Measurements from ENCODE around the gene HIVEP3.

Gene HIVEP3

DNA sequence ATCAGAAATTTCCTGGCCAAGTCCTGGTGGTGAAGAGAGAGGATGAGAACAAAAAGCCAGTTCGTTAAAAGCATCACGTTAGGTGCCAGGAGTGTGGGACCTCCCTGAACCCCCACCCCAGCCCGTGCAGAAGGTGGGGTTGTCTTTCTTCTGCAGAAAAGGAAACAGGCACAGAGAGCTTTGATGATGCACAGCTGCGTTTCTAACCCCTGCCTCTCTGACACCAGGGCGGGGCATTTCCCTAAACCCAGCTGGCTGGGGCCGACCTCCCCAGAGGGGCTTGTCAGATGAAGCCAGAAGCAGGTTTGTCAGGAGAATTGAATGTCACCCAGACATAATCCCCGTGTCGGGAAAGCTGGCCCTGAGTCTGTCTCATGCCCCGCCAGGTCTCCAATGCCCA is 244.9 kb downstream of the HIVEP3 start:
- in situ Hi-C loops (cut with HindIII; ENCODE audit: low sequenced_read_pairs), result no loop called here

- in situ Hi-C loops (cut with HindIII; ENCODE audit: low sequenced_read_pairs), result no loop called here
Observed at GRCh38 chr1:41673378-41673777, 245.3 kb downstream of the HIVEP3 start.

GRCh38 chr1:41672641-41673361 is 245.9 kb downstream of the HIVEP3 start:
- in situ Hi-C loops (cut with HindIII; ENCODE audit: low sequenced_read_pairs), result no loop called here

GRCh38 chr1:41672173-41672572 is 246.5 kb downstream of the HIVEP3 start:
- in situ Hi-C loops (cut with HindIII; ENCODE audit: low sequenced_read_pairs), result no loop called here

DNA sequence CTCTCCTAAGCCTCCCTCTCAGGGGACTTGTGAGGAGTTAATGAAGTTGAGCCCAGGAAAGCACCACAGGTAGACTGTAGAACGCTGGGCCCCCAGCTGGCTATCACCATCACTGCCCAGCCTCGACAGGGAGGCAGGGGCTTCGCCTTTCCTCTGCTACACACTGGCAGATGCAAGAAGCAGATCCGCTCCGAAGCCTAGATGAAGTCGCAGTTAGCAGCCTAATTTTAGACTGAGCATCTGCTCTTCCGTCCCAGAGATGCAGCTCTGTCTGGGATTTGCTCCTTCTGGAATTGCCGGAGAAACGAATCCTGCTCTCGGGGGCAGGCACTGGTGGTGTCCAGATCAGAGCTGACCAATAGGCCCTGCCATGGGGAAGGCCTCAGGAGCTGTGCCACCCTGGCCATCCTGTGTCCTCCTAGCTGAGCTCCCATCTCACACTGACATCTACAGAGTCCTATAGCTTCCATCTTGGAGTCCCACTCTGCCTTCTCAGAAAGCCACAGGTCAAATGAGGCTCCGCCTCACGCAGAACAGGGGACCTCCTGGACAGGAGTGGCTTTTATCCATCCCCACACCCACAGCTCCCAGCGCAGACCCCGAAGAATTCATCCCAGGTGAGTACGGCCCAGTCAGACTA is 247.5 kb downstream of the HIVEP3 start:
- in situ Hi-C loops (cut with HindIII; ENCODE audit: low sequenced_read_pairs), result no loop called here

GRCh38 chr1:41670217-41670957 is 248.3 kb downstream of the HIVEP3 start:
- in situ Hi-C loops (cut with HindIII; ENCODE audit: low sequenced_read_pairs), result no loop called here

DNA sequence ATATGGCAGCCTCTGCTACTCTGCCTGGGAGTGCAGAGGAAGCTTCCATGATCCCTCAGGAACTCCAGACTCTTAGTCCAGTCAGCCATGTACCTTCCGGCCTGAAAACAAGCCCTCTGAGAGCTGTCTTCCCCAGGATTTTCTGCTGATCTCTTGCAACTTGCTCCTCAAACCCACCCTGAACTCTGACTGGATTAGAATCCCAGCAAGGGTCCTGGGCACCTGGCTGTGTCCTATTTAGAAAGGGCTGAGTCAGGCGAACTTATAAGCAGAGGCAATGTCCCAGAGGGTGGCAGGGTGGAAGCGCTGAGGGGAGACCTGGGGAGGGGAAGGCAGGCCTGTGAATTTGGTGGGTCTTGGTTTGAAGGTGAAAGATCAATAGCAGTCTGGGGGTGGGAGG is 249.8 kb downstream of the HIVEP3 start:
- in situ Hi-C loops (cut with HindIII; ENCODE audit: low sequenced_read_pairs), result no loop called here

- in situ Hi-C loops (cut with HindIII; ENCODE audit: low sequenced_read_pairs), result no loop called here
Observed at GRCh38 chr1:41668054-41668660, 250.6 kb downstream of the HIVEP3 start.

DNA sequence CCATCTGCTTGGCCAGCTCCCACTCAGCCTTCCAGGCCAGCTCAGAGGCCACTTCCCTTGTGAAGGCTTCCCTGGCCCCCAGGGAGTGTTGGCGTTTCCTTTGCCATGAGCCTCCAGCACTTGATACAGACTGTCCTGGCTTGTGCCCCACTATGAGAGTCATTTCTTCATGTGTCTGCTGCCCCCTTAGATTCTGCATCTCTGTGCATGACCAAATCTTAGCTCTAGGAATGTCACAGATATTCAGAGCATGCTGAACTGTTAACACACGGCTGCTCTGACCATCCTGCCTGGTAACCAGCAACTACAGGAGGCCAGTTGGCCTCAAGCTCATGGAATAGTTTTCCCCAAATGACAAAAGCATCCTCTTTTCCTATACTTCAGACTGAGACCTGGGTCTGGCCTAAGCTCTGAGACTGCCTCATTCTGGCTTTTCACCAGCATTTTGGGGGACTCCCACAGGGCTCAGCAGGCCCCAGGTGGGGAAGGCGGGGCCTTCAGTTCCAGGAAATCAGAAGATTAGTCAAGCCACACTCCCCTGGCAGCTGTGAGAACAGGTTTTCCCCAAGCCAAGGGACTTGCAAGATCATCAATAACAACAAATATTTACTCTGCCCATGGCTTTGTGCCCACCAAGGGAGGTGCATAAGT is 251.6 kb downstream of the HIVEP3 start:
- in situ Hi-C loops (cut with HindIII; ENCODE audit: low sequenced_read_pairs), result no loop called here

GRCh38 chr1:41665962-41666917 is 252.5 kb downstream of the HIVEP3 start:
- in situ Hi-C loops (cut with HindIII; ENCODE audit: low sequenced_read_pairs), result no loop called here

GRCh38 chr1:41664861-41665640 is 253.7 kb downstream of the HIVEP3 start:
- in situ Hi-C loops (cut with HindIII; ENCODE audit: low sequenced_read_pairs), result no loop called here

DNA sequence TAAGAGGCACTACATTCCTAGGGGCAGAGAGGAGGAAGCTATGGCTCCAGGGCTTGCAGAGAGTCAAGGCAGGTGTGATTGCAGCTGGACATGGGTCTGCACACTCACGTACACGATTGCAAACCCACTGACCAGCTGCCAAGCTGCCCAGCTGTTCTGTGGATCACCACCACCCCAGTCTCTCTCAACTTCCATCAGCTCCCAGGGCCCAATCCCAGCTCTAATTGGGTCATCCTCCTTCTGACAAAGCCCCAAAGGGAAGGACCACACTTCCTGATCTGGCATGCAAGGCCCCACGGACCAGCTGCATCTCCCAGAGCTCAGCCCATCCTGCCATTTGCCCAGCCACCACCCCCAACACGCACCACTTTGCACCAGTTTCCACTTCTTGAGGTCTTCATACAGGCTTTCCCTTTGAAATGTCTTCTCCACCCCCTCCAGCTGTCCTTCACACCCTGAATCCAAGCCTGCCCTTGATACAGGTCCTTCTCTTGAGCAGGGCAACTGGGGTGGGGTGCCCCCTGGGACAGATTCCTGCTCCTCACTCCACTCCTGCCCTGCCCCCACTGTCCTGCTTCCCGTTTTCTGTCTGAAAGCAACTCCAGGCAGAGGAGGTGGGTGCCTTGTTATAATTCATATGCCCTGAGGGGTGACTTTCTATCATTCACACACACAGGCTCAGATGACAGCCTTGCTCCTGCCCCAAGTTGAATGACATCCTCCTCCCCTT is 254.9 kb downstream of the HIVEP3 start:
- in situ Hi-C loops (cut with HindIII; ENCODE audit: low sequenced_read_pairs), result no loop called here

DNA sequence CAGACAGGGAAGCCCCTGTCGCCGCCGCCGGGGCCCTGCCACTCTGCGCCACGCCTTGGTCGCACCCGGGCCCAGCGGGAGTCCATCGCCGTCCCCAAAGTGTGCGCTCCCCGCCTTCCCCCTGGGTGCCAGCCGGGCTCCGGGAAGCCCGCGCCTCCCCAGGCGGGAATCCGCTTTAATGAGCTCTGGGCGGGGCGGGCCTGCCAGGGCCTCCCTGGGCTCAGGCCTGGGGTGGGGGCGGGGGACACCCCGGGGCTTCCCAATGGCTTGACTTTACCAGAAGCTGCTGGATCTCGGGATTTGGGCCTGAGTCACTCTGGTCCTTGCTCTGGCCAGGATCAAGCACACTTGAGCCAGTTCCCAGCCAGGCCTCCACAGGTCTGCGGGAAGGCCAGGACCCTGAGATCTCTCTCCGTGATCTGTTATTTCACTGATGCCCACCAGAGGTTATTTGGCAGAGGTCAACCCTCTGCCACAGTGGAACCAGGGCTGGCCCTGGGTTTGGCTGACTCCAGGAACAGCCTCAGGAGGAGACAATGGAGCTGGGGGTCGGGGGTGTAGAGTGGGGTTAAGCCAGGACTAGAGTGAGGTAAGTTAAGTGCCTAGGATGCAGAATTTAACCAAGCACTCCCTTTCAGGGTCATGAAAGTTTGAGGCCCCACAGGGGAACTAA is 255.8 kb downstream of the HIVEP3 start:
- in situ Hi-C loops (cut with HindIII; ENCODE audit: low sequenced_read_pairs), result no loop called here

DNA sequence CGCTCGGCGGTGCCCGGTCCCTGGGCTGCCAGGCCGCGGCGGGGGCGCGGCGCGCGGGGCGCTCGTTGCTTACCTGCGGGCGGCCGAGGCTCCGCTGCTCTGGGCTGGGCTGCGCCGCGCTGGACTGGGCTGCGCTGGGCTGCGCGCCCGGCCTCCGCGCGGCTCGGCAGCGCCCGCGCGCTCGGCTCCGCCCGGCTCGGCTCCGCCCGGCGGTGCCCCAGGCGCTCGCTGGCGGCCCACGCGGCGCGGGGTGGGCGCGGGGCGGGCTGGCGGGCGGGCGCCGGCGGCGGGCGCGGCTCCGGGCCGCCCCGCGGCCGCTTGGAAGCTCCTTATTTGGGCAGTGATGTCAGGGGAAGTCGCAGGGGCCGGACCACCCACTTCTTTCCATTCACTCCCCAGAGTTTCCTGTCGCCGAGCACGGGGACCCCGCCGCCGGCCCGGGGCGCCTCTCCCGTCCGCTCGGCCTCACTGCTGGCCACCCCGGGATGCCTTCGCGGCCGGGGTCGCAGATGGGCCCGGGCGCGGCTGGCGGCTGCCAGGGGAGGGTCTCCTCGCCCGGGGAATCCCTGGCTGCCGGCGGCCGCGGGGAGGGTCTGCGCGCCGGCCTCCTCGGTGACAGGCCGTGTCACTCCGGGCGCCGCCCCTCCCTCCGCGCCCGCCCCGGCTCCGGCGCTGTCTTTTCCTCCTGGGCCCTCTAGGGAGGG is 256.5 kb downstream of the HIVEP3 start:
- in situ Hi-C loops (cut with HindIII; ENCODE audit: low sequenced_read_pairs), result no loop called here

- in situ Hi-C loops (cut with HindIII; ENCODE audit: low sequenced_read_pairs), result no loop called here
Observed at GRCh38 chr1:41661428-41662060, 257.2 kb downstream of the HIVEP3 start.

DNA sequence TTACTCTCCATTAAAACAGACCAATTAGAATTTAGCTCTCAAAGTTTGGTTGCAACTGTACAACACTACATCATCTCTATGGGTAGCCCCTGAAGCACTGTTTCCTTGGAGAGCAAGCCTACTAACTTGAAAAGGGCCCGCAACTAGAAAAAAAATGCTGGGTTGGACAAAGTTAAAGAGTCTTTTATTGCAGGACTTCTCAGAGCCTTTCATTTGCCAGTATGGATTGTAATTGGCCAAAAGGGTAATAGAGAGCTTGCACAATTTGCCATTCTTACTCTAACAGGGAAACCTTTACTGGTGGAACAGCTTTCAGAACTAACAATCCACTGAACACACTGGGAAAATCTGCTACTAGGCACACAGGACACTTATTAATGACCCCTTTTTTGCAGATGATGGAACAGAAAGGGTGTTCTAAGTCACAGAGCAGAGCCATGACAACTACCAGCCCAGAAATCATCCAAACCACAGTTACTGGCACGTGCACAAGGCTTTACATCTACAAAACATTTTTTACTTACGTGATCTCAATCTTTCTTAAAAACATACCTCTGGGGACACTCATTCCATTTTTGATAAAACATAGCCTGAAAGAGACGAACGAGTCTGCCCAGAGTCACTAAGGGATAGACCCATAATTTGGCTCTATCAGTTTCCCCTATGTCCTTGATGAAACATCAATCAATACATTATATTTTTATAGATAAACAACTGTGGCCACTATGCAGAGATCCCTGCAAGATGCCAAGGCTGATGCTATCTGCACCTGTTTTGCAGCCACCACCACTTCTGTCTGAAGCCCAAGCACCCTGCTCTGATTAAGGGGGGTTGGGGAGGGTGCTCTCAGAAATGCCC is 257.9 kb downstream of the HIVEP3 start:
- in situ Hi-C loops (cut with HindIII; ENCODE audit: low sequenced_read_pairs), result no loop called here
